ENCODE data around the gene EXOG. TPM values are rescaled to one million over a fixed set of nuclear protein-coding genes. Genes with fewer than 3 reads are reported as not detected.

The EXOG gene
- total RNA-seq, 3 donors from 2014 or later = 7.1 to 13.0 (median 8.7) TPM

- DNase-seq (no peak), ATAC-seq (no peak)
- H3K4me3 ChIP-seq = no peak overlapping the region
- H3K9me3 ChIP-seq = no peaks in the 10 kb centered on the region
- TF ChIP-seq CTCF (IDR thresholded peaks at IDR 0.05) = no peak
- H3K4me1 ChIP-seq (ENCODE audit: low read depth) = no peaks in the 10 kb centered on the region
- intact Hi-C loops (cut with DNase I, micrococcal nuclease) = no loop called here
- H3K36me3 ChIP-seq (ENCODE audit: low read depth) = no peaks in the 10 kb centered on the region
These were observed 49.4 kb downstream of the EXOG start for GRCh38 chr3:38545550-38545949.

GRCh38 chr3:38545983-38546382 is 49.8 kb downstream of the EXOG start:
- Histone ChIP-seq H3K4me3 (no peak overlapping the region), H3K36me3 (ENCODE audit: low read depth) (no peaks in the 10 kb centered on the region), H3K9me3 (no peaks in the 10 kb centered on the region), H3K4me1 (ENCODE audit: low read depth) (no peaks in the 10 kb centered on the region)
- DNase-seq (no peak), ATAC-seq (no peak)
- TF ChIP-seq CTCF (IDR thresholded peaks at IDR 0.05) = no peak
- intact Hi-C loops (cut with DNase I, micrococcal nuclease) = no loop called here

GRCh38 chr3:38548154-38548931 is 52.2 kb downstream of the EXOG start:
- DNase-seq = no peak
- Histone ChIP-seq H3K4me1 (ENCODE audit: low read depth) (no peaks in the 10 kb centered on the region), H3K4me3 (no peak overlapping the region), H3K36me3 (ENCODE audit: low read depth) (no peaks in the 10 kb centered on the region), H3K9me3 (no peaks in the 10 kb centered on the region)
- no peak for ATAC-seq
- TF ChIP-seq CTCF (IDR thresholded peaks at IDR 0.05) = no peak
- intact Hi-C loops (cut with DNase I, micrococcal nuclease) = no loop called here

- Histone ChIP-seq H3K4me1 (ENCODE audit: low read depth) (no peaks in the 10 kb centered on the region), H3K4me3 (no peak overlapping the region), H3K36me3 (ENCODE audit: low read depth) (no peaks in the 10 kb centered on the region), H3K9me3 (no peaks in the 10 kb centered on the region)
- no peak for DNase-seq
- intact Hi-C loops (cut with DNase I, micrococcal nuclease) = no loop called here
- no peak for TF ChIP-seq CTCF (IDR thresholded peaks at IDR 0.05)
- no peak for ATAC-seq
These were observed 52.9 kb downstream of the EXOG start for GRCh38 chr3:38549082-38549481.

GRCh38 chr3:38549486-38549885 is 53.3 kb downstream of the EXOG start:
- DNase-seq = no peak
- H3K4me1 ChIP-seq (ENCODE audit: low read depth) = no peaks in the 10 kb centered on the region
- intact Hi-C loops (cut with DNase I, micrococcal nuclease) = no loop called here

More at GRCh38 chr3:38549486-38549885, 53.3 kb downstream of the EXOG start:
- no peaks in the 10 kb centered on the region for H3K9me3 ChIP-seq
- no peak for TF ChIP-seq CTCF (IDR thresholded peaks at IDR 0.05)
- H3K36me3 ChIP-seq (ENCODE audit: low read depth) = no peaks in the 10 kb centered on the region
- ATAC-seq = no peak
- no peak overlapping the region for H3K4me3 ChIP-seq

All from mucosa of descending colon (tissue), 3 donors.